ENCODE data around the gene COX7B2. TPM values are rescaled to one million over a fixed set of nuclear protein-coding genes. Genes with fewer than 3 reads are reported as not detected.

Gene COX7B2
- total RNA-seq, 1 experiment from 2014 or later, result not detected

DNA sequence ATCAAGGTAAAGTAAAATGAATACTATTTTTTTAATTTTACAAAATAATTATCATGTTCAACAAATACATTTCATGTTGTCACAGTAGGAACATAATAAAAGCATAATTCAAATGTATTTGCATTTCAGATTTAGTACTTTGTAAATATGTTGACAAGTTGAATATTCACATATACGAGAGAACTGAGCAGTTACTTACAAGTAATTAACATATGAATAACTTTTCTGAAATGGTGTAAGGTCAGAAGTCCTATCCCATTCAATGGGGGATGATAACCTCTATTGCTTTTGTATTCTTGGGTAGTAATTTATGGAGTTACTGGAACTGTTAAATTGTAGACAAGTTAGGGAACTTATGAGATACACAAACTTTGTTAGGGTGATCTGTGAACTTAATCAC lies 191.1 kb downstream of the COX7B2 start:
- no peaks in the 10 kb centered on the region for H3K9me2 ChIP-seq (ENCODE audit: insufficient read depth)
- DNase-seq (ENCODE audit: low read depth, low spot score) (no peak), ATAC-seq (no peak)
- ChIA-PET RAD21 (ENCODE audit: low non-redundant PET in 1 of 2, low total read pairs in 2 of 2, uncharacterized antibody in 2 of 2, unreplicated experiment in 2 of 2) (no interaction called here), CTCF (no interaction called here), POLR2A (no interaction called here)
- TF ChIP-seq EGR1 (IDR thresholded peaks at IDR 0.05; ENCODE audit: low read depth), result no peak
- TF ChIP-seq, protein P1, sequence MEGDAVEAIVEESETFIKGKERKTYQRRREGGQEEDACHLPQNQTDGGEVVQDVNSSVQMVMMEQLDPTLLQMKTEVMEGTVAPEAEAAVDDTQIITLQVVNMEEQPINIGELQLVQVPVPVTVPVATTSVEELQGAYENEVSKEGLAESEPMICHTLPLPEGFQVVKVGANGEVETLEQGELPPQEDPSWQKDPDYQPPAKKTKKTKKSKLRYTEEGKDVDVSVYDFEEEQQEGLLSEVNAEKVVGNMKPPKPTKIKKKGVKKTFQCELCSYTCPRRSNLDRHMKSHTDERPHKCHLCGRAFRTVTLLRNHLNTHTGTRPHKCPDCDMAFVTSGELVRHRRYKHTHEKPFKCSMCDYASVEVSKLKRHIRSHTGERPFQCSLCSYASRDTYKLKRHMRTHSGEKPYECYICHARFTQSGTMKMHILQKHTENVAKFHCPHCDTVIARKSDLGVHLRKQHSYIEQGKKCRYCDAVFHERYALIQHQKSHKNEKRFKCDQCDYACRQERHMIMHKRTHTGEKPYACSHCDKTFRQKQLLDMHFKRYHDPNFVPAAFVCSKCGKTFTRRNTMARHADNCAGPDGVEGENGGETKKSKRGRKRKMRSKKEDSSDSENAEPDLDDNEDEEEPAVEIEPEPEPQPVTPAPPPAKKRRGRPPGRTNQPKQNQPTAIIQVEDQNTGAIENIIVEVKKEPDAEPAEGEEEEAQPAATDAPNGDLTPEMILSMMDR (IDR thresholded peaks at IDR 0.05 in 2 of 3, conservative IDR thresholded peaks at IDR 0.05 in 1 of 3; ENCODE audit: borderline replicate concordance in 1 of 3, insufficient read depth in 1 of 3, low read depth in 2 of 3, low read length in 2 of 3), result no peak
- no peak for TF ChIP-seq ATF3 (IDR thresholded peaks at IDR 0.05)
- TF ChIP-seq ELF1 (IDR thresholded peaks at IDR 0.05; ENCODE audit: borderline replicate concordance, low read depth), result no peak
- no peak for TF ChIP-seq MAX (IDR thresholded peaks at IDR 0.05)
- no peak for TF ChIP-seq ZNF274 (IDR thresholded peaks at IDR 0.05; ENCODE audit: low read depth, low read length)
- TF ChIP-seq JUND (IDR thresholded peaks at IDR 0.05), result no peak
- TF ChIP-seq CBX3 (IDR thresholded peaks at IDR 0.05; ENCODE audit: low read depth), result no peak
- TF ChIP-seq CEBPB (IDR thresholded peaks at IDR 0.05; ENCODE audit: low read depth), result no peak
- TF ChIP-seq POLR2AphosphoS5 (IDR thresholded peaks at IDR 0.05; ENCODE audit: low read depth, low read length), result no peak
- no peak for TF ChIP-seq YY1 (IDR thresholded peaks at IDR 0.05; ENCODE audit: extremely low read depth, insufficient replicate concordance, low read depth, low read length)
- H3K9me3 ChIP-seq (ENCODE audit: control insufficient read depth in 1 of 2, insufficient read depth in 1 of 2, low read depth in 1 of 2, low read length in 2 of 2), result peaks cover 6 to 11% of the 10 kb centered on the region in 2 experiments; a peak in 2 of 4 replicates
- H4K20me1 ChIP-seq (ENCODE audit: insufficient read depth), result no peaks in the 10 kb centered on the region
- no peak overlapping the region for H3K27ac ChIP-seq (ENCODE audit: low read depth, low read length)
- no peak overlapping the region for H3K4me3 ChIP-seq (replicated peaks in 1 of 2; ENCODE audit: low read depth in 1 of 2, low read length in 2 of 2)
- intact Hi-C loops (cut with micrococcal nuclease), result no loop called here
- H3K9ac ChIP-seq (ENCODE audit: low read length), result no peak overlapping the region
- no peak overlapping the region for H3K4me2 ChIP-seq (ENCODE audit: low read length)
- H3K36me3 ChIP-seq (ENCODE audit: control insufficient read depth in 1 of 2, insufficient read depth in 2 of 2, low read length in 2 of 2), result no peaks in the 10 kb centered on the region
- no peaks in the 10 kb centered on the region for H3K79me2 ChIP-seq (ENCODE audit: insufficient read depth, low read length)
- no peaks in the 10 kb centered on the region for H3K4me1 ChIP-seq (ENCODE audit: control insufficient read depth in 1 of 2, insufficient read depth in 2 of 2, low read length in 2 of 2)
- no TSS peak for BruUV-seq (replicated peaks)
- no peaks in the 10 kb centered on the region for H3K27me3 ChIP-seq (ENCODE audit: insufficient read depth, low read length)
- H2AFZ ChIP-seq (ENCODE audit: low read depth, low read length, poor library complexity, severe bottlenecking), result no peak overlapping the region

All from HCT116 (cell line).